Measurements from ENCODE around the gene CTXN1.
"Not testable (repeated sequence)": the region's sequence is repeated elsewhere in the genome, so short reads cannot be mapped to it uniquely, and the experiment has no call there.

Gene CTXN1

GRCh38 chr19:7963566-7963965, 37.6 kb upstream of the CTXN1 start:
- H3K4me1 ChIP-seq, result no peaks in the 10 kb centered on the region
- no peak overlapping the region for H3K4me3 ChIP-seq
- DNase-seq, result no peak
- intact Hi-C loops (cut with DNase I; ENCODE audit: low total_unique reads), result no loop called here
- TF ChIP-seq, protein P1, sequence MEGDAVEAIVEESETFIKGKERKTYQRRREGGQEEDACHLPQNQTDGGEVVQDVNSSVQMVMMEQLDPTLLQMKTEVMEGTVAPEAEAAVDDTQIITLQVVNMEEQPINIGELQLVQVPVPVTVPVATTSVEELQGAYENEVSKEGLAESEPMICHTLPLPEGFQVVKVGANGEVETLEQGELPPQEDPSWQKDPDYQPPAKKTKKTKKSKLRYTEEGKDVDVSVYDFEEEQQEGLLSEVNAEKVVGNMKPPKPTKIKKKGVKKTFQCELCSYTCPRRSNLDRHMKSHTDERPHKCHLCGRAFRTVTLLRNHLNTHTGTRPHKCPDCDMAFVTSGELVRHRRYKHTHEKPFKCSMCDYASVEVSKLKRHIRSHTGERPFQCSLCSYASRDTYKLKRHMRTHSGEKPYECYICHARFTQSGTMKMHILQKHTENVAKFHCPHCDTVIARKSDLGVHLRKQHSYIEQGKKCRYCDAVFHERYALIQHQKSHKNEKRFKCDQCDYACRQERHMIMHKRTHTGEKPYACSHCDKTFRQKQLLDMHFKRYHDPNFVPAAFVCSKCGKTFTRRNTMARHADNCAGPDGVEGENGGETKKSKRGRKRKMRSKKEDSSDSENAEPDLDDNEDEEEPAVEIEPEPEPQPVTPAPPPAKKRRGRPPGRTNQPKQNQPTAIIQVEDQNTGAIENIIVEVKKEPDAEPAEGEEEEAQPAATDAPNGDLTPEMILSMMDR (IDR thresholded peaks at IDR 0.05), result no peak
- H3K27me3 ChIP-seq, result no peaks in the 10 kb centered on the region
- no peak overlapping the region for H3K27ac ChIP-seq
- peaks cover 41 to 92% (median 81%) of the 10 kb centered on the region in 3 donors for H3K36me3 ChIP-seq
- H3K9me3 ChIP-seq, result no peaks in the 10 kb centered on the region

- TF ChIP-seq, protein P1 (IDR thresholded peaks at IDR 0.05), result no peak
- intact Hi-C loops (cut with DNase I; ENCODE audit: low total_unique reads), result no loop called here
- no peak overlapping the region for H3K27ac ChIP-seq
- H3K27me3 ChIP-seq, result no peaks in the 10 kb centered on the region
- H3K4me1 ChIP-seq, result no peaks in the 10 kb centered on the region
- DNase-seq, result no peak
- H3K36me3 ChIP-seq, result peaks cover 41 to 91% (median 78%) of the 10 kb centered on the region in 3 donors
- H3K9me3 ChIP-seq, result no peaks in the 10 kb centered on the region
- H3K4me3 ChIP-seq, result no peak overlapping the region
Observed at GRCh38 chr19:7962644-7963268, 36.8 kb upstream of the CTXN1 start.

- H3K27ac ChIP-seq, result no peak overlapping the region
- DNase-seq, result no peak
- no peak overlapping the region for H3K4me3 ChIP-seq
- no peaks in the 10 kb centered on the region for H3K9me3 ChIP-seq
- TF ChIP-seq, protein P1 (IDR thresholded peaks at IDR 0.05), result no peak
- intact Hi-C loops (cut with DNase I; ENCODE audit: low total_unique reads), result no loop called here
- no peaks in the 10 kb centered on the region for H3K4me1 ChIP-seq
- no peaks in the 10 kb centered on the region for H3K27me3 ChIP-seq
- peaks cover 36 to 89% (median 73%) of the 10 kb centered on the region in 3 donors for H3K36me3 ChIP-seq
Observed at GRCh38 chr19:7961920-7962626, 36.1 kb upstream of the CTXN1 start.

GRCh38 chr19:7961082-7961481, 35.1 kb upstream of the CTXN1 start:
- H3K36me3 ChIP-seq, result peaks cover 26 to 83% (median 63%) of the 10 kb centered on the region in 3 donors
- H3K27ac ChIP-seq; DNase-seq; H3K9me3 ChIP-seq; H3K27me3 ChIP-seq; intact Hi-C loops (cut with DNase I; ENCODE audit: low total_unique reads); H3K4me1 ChIP-seq; H3K4me3 ChIP-seq: not testable (repeated sequence)

GRCh38 chr19:7959211-7959610, 33.3 kb upstream of the CTXN1 start:
- Histone ChIP-seq H3K4me1 (no peaks in the 10 kb centered on the region), H3K27me3 (no peaks in the 10 kb centered on the region), H3K9me3 (no peaks in the 10 kb centered on the region), H3K27ac (no peak overlapping the region), H3K4me3 (no peak overlapping the region), H3K36me3 (peaks cover 10 to 64% (median 49%) of the 10 kb centered on the region in 3 donors)
- intact Hi-C loops (cut with DNase I; ENCODE audit: low total_unique reads), result no loop called here
- DNase-seq, result no peak
- TF ChIP-seq, protein P1 (IDR thresholded peaks at IDR 0.05), result no peak

GRCh38 chr19:7955696-7956095, 29.8 kb upstream of the CTXN1 start:
- no peak overlapping the region for H3K27ac ChIP-seq
- H3K4me3 ChIP-seq, result no peak overlapping the region
- peaks cover 0 to 30% (median 19%) of the 10 kb centered on the region in 3 donors for H3K36me3 ChIP-seq
- no peak for DNase-seq
- intact Hi-C loops (cut with DNase I; ENCODE audit: low total_unique reads), result no loop called here
- H3K27me3 ChIP-seq, result no peaks in the 10 kb centered on the region
- H3K9me3 ChIP-seq, result no peaks in the 10 kb centered on the region
- no peaks in the 10 kb centered on the region for H3K4me1 ChIP-seq
- TF ChIP-seq, protein P1 (IDR thresholded peaks at IDR 0.05), result no peak
